Heart left ventricle (tissue), 13 donors: ENCODE data around the gene TENT4B.
"Not testable (repeated sequence)": the region's sequence is repeated elsewhere in the genome, so short reads cannot be mapped to it uniquely, and the experiment has no call there.

Source experiments
- POLR2A ChIP-seq, 2 donors: fragments of 450-650 bp; IDR thresholded peaks; one replicate each; pipeline ENCODE4 v1.6.1; 2017; ENCODE audit warnings: antibody characterized with exemption in 2 of 2, mild to moderate bottlenecking in 2 of 2, moderate library complexity in 2 of 2
- TF ChIP-seq, protein P1 (sequence below), 12 donors: fragments of 200-600 bp; sonication (generic) in 4 of 12; IDR thresholded peaks; one replicate each; pipeline versions ENCODE4 v1.5.0 to v1.8.0; 2018 to 2022; ENCODE audit warnings: antibody characterized with exemption in 12 of 12, mild to moderate bottlenecking in 5 of 12
- donor health status: ischemic (EF 13 %, LVEDD 7.1; RV severe dilation, severe dysfunction).
- donor health status: DM: no; HTN: yes; CAD: no.
- donor health status: DM: no; HTN: no; CAD: no.
- donor health status: ischemic (EF 25% LVEDD 6.9; RV normal size, moderate dysfunction).
- donor health status: ischemic (EF 25% LVEDD 5.7; RV mildly dilated, moderate dysfunction).
- donor health status: ischemic (EF 35%, LVEDD 5.7; RV mildly dilated, moderate dysfunction).
- donor health status: nonischemic (EF 11% LVEDD 7.7; RV severe dilation, severe dysfunction).
- donor health status: DM: yes; HTN: yes; CAD: no.
- donor health status: PGD.
- donor health status: ischemic (EF 29% LVEDD 5.4; RV normal size, mild dysfunction).
- donor health status: nonischemic (EF 23%, LVEDD 6.1; RV moderate dilation, normal function).

GRCh38 chr16:50243024-50243423 lies 89.9 kb downstream of the TENT4B start:
- TF ChIP-seq, protein P1, sequence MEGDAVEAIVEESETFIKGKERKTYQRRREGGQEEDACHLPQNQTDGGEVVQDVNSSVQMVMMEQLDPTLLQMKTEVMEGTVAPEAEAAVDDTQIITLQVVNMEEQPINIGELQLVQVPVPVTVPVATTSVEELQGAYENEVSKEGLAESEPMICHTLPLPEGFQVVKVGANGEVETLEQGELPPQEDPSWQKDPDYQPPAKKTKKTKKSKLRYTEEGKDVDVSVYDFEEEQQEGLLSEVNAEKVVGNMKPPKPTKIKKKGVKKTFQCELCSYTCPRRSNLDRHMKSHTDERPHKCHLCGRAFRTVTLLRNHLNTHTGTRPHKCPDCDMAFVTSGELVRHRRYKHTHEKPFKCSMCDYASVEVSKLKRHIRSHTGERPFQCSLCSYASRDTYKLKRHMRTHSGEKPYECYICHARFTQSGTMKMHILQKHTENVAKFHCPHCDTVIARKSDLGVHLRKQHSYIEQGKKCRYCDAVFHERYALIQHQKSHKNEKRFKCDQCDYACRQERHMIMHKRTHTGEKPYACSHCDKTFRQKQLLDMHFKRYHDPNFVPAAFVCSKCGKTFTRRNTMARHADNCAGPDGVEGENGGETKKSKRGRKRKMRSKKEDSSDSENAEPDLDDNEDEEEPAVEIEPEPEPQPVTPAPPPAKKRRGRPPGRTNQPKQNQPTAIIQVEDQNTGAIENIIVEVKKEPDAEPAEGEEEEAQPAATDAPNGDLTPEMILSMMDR (IDR thresholded peaks at IDR 0.05) = not testable (repeated sequence)
- not testable (repeated sequence) for TF ChIP-seq POLR2A (IDR thresholded peaks at IDR 0.05)
